Gastrocnemius medialis (tissue), 4 donors: Measurements from ENCODE around the gene MEGF6.

Experiments used
- POLR2A ChIP-seq, 2 donors: fragments of 450-650 bp; IDR thresholded peaks; one replicate each; pipeline ENCODE4 v1.6.1; 2017; ENCODE audit warnings: antibody characterized with exemption in 2 of 2, mild to moderate bottlenecking in 2 of 2, moderate library complexity in 2 of 2
- TF ChIP-seq, protein P1 (sequence below), 5 experiments: fragments of 450-650 bp in 3 of 5; fragments of 200-600 bp in 2 of 5; sonication (generic) in 2 of 5; IDR thresholded peaks in 4 of 5; conservative IDR thresholded peaks in 1 of 5; 1 replicate in 4 of 5; 2 replicates in 1 of 5; pipeline ENCODE4 v1.5.1; 2016 to 2019; ENCODE audit warnings: antibody characterized with exemption in 5 of 5, mild to moderate bottlenecking in 3 of 5, moderate library complexity in 3 of 5

GRCh38 chr1:3510136-3510955 is 101.0 kb downstream of the MEGF6 start:
- TF ChIP-seq, protein P1, sequence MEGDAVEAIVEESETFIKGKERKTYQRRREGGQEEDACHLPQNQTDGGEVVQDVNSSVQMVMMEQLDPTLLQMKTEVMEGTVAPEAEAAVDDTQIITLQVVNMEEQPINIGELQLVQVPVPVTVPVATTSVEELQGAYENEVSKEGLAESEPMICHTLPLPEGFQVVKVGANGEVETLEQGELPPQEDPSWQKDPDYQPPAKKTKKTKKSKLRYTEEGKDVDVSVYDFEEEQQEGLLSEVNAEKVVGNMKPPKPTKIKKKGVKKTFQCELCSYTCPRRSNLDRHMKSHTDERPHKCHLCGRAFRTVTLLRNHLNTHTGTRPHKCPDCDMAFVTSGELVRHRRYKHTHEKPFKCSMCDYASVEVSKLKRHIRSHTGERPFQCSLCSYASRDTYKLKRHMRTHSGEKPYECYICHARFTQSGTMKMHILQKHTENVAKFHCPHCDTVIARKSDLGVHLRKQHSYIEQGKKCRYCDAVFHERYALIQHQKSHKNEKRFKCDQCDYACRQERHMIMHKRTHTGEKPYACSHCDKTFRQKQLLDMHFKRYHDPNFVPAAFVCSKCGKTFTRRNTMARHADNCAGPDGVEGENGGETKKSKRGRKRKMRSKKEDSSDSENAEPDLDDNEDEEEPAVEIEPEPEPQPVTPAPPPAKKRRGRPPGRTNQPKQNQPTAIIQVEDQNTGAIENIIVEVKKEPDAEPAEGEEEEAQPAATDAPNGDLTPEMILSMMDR (IDR thresholded peaks at IDR 0.05 in 4 of 5, conservative IDR thresholded peaks at IDR 0.05 in 1 of 5), result no peak
- no peak for TF ChIP-seq POLR2A (IDR thresholded peaks at IDR 0.05)
